DMS79 treated with DMSO at 0.1 percent for 48 hours (cell line): ENCODE measurements around the gene MVB12A.

Experiments
- DNase-seq: peaks from one replicate; lab custom pipeline; 2025; lab: John Stamatoyannopoulos, UW

Gene MVB12A

DNA sequence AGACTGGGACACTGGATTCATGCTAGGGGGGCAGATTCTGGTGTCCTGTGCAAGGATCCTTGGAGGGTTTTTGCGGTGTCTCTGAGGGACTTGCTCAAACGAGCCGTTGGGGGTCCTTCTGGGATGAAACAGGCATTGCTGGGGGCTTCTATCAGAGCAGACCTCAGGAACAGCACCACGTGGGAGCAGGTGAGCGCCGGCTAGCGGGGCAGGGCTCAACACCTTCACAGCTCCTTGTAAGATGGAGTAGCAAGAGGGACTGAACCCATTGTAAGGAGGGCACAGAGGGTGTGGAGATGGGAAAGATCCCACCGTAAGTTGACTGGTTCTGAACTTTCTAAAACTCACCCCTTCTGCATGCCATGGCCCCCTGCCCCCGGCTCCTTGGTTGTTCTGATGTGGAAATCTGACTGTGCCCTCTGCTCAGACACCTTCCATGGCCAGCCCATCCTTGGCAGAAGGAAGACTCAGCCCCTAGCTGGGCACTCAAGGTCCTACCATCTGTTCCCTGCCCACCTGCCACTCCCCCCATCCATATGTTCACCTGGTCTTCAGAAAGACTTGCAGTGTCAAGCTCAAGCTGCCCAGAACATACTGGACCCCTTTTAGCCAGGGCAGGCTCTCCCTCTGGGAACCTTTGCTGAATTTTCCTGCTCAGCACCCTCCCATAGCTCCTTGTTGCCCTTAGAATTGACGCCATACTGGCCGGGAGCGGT, 51.7 kb downstream of the MVB12A start:
- DNase-seq = no peak

DNA sequence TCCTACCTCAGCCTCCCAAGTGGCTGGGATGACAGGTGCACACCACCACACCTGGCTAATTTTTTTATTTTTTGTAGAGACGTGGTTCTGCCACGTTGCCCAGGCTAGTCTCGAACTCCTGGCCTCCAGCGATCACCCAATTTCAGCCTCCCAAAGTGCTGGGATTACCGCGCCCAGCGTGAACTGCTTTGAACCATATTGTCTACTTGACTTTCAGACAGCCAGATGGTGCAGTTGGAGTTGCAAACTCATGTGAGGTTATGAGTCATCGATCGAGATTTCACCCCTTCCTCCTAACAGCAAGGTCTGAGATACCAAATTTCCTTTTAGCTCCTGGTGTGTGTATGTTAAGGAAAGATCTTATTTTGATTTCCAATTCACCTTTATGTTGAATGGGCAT, 53.2 kb downstream of the MVB12A start:
- no peak for DNase-seq
